Spleen (tissue), 7 donors: ENCODE results near the gene INHA.

Experiments used
- CTCF ChIP-seq, 11 experiments: fragments of 200-600 bp in 7 of 11; fragments of 450-650 bp in 4 of 11; sonication (generic) in 4 of 11; IDR thresholded peaks in 8 of 11; conservative IDR thresholded peaks in 3 of 11; 1 replicate in 7 of 11; 2 replicates in 4 of 11; pipeline versions ENCODE4 v1.4.0 to v1.8.0; 2016 to 2021; ENCODE audit warnings: antibody characterized with exemption in 11 of 11, inconsistent platforms in 4 of 11, mild to moderate bottlenecking in 1 of 11
- POLR2A ChIP-seq, 3 donors: fragments of 450-650 bp; IDR thresholded peaks; one replicate each; pipeline ENCODE4 v1.5.1; 2017; ENCODE audit warnings: antibody characterized with exemption in 3 of 3, mild to moderate bottlenecking in 1 of 3
- donor health status: DM: no; HTN: no; CAD: no; lungs with moderate emphysema.
- donor health status: DM: no; HTN: no; CAD: no.
- donor health status: DM: no; HTN: no; CAD: no.

GRCh38 chr2:219538956-219539788 lies 32.9 kb upstream of the INHA start:
- no peak for TF ChIP-seq POLR2A (IDR thresholded peaks at IDR 0.05)
- no peak for TF ChIP-seq CTCF (IDR thresholded peaks at IDR 0.05 in 8 of 11, conservative IDR thresholded peaks at IDR 0.05 in 3 of 11)
